Caco-2 (cell line): ENCODE data around the gene VAV2. TPM values are rescaled to one million over a fixed set of nuclear protein-coding genes. Genes with fewer than 3 reads are reported as not detected.

ENCODE experiments used
- BruUV-seq: library from RNA; stranded (reverse); fragments of 400-500 nt; replicated peaks from 2 replicates; lab custom pipeline; 2021; lab: Mats Ljungman, UMichigan
- CTCF ChIA-PET: fragments of 300-600 bp; sonication (Branson Sonifier 250); formaldehyde crosslinking; loops from one replicate; lab custom pipeline; 2022; ENCODE audit warnings: antibody characterized with exemption; lab: Charles Lee
- POLR2A ChIA-PET: fragments of 300-600 bp; sonication (Branson Sonifier 250); formaldehyde crosslinking; loops from one replicate; lab custom pipeline; 2022; ENCODE audit warnings: antibody characterized with exemption; lab: Charles Lee
- DNase-seq, 2 experiments: peaks; one replicate each; pipeline versions ENCODE4 v3.0.0 to v3.0.0-alpha.2; 2020 to 2022
- H3K27me3 ChIP-seq: replicated peaks from 2 replicates; pipeline ENCODE4 v1.6.0; 2011; ENCODE audit warnings: low read length; ENCODE audit not compliant: control insufficient read depth, insufficient read depth
- H3K36me3 ChIP-seq: 2 replicates; pipeline ENCODE4 v1.5.1; 2011; ENCODE audit warnings: low read length; ENCODE audit not compliant: control insufficient read depth, insufficient read depth
- H3K4me1 ChIP-seq: fragments of 250-450 bp; sonication (Bioruptor Pico); 2 replicates; pipeline ENCODE4 v1.5.1; 2020; ENCODE audit warnings: mild to moderate bottlenecking
- H3K4me3 ChIP-seq: 2 replicates; pipeline ENCODE4 v1.5.1; 2011; ENCODE audit warnings: low read depth, mild to moderate bottlenecking, control low read depth, low read length
- H3K9me3 ChIP-seq: fragments of 250-450 bp; sonication (Bioruptor Pico); 2 replicates; pipeline ENCODE4 v1.5.1; 2020; ENCODE audit warnings: mild to moderate bottlenecking, moderate library complexity
- H3K27ac Mint-ChIP-seq: one replicate; pipeline ENCODE4 v1.8.0; 2022; ENCODE audit warnings: mixed read lengths; ENCODE audit not compliant: unreplicated experiment
- H3K27me3 Mint-ChIP-seq: one replicate; pipeline ENCODE4 v1.8.0; 2022; ENCODE audit warnings: mixed read lengths; ENCODE audit not compliant: insufficient read depth, unreplicated experiment
- H3K36me3 Mint-ChIP-seq: one replicate; pipeline ENCODE4 v1.8.0; 2022; ENCODE audit warnings: mild to moderate bottlenecking, mixed read lengths; ENCODE audit not compliant: insufficient read depth, unreplicated experiment
- H3K4me1 Mint-ChIP-seq: one replicate; pipeline ENCODE4 v1.8.0; 2022; ENCODE audit warnings: low read depth, mixed read lengths; ENCODE audit not compliant: unreplicated experiment
- H3K4me3 Mint-ChIP-seq: one replicate; pipeline ENCODE4 v1.8.0; 2022; ENCODE audit warnings: mild to moderate bottlenecking, moderate library complexity, mixed read lengths; ENCODE audit not compliant: unreplicated experiment
- H3K9me3 Mint-ChIP-seq: one replicate; pipeline ENCODE4 v1.8.0; 2022; ENCODE audit warnings: mixed read lengths; ENCODE audit not compliant: unreplicated experiment
- intact Hi-C: fragments of 100-400 bp; cut with micrococcal nuclease; formaldehyde crosslinking; loops from one replicate; pipeline ENCODE4 v1.10.0; 2022; ENCODE audit not compliant: unreplicated experiment
- total RNA-seq: library from RNA; stranded (reverse); gene quantifications from 2 replicates; pipeline ENCODE4 v1.2.3, GENCODE V29; 2022
- TF ChIP-seq, protein P1 (sequence below), 2 experiments: fragments of 200-600 bp in 1 of 2; IDR thresholded peaks; 1 replicate in 1 of 2; 2 replicates in 1 of 2; pipeline versions ENCODE4 v1.5.1 to v1.8.0; 2011 to 2022; ENCODE audit warnings: antibody characterized with exemption in 1 of 2, control low read depth in 1 of 2, inconsistent platforms in 1 of 2, low read depth in 1 of 2, low read length in 1 of 2, mild to moderate bottlenecking in 1 of 2, moderate library complexity in 1 of 2; ENCODE audit not compliant: insufficient read depth in 1 of 2, severe bottlenecking in 1 of 2, unreplicated experiment in 1 of 2

The VAV2 gene
- total RNA-seq, 1 experiment from 2014 or later, result 55.3 TPM

DNA sequence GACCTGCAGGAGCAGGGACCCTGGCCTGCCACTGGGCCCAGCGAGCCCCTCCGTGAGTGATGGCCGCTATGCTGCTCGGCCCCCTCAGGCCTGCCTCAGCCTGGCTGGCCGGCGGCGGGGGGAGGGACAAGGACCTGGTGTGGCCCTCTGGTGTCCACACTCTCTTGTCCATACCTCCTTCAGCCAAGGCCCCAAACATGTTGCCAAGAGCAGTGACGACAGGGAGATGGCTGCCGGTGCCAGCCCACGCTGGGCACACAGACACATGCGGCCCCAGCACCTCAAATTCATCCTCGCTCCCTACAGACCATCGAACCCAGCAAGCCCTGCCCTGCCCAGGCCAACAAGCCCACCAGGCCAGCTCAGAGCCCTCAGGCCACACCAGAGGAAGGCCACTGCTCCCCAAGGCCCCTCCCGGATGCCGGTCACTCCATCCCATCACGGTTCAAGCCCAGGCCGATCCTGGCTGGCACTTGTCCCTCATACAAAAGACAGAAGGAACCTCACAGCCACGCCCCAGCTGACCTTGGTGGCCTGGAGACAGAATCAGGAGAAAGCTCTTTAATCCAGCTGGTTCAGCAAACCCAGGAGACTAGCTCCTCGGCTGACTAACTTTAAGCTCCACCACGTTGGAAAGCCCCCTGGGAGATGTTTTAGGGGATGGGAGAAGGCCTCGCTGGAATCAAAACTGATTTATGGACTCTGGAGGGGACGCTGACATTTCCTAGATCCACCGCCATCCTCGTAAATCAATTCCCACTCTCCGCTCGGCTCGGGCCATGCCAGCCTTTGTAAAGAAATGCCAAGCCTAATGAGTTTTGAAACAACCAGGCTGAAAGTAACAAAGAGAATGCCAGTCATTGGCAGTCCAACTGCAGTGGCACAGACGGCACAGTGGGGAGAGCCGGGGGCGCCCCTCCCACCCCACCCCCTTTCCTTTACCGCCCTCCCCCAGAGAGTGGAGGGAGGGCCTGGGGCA lies 84.9 kb downstream of the VAV2 start:
- no peaks in the 10 kb centered on the region for H3K9me3 Mint-ChIP-seq
- no peak for DNase-seq
- no peaks in the 10 kb centered on the region for H3K27me3 Mint-ChIP-seq
- ChIA-PET CTCF (no interaction called here), POLR2A (no interaction called here)
- H3K36me3 Mint-ChIP-seq, result peaks cover 14% of the 10 kb centered on the region
- no peaks in the 10 kb centered on the region for H3K36me3 ChIP-seq
- no peak overlapping the region for H3K4me3 Mint-ChIP-seq
- H3K9me3 ChIP-seq, result no peaks in the 10 kb centered on the region
- H3K4me1 ChIP-seq, result no peaks in the 10 kb centered on the region
- H3K4me1 Mint-ChIP-seq, result no peaks in the 10 kb centered on the region
- BruUV-seq, result no TSS peak
- no peak overlapping the region for H3K4me3 ChIP-seq
- no peak overlapping the region for H3K27ac Mint-ChIP-seq
- intact Hi-C loops, result no loop called here
- TF ChIP-seq, protein P1, sequence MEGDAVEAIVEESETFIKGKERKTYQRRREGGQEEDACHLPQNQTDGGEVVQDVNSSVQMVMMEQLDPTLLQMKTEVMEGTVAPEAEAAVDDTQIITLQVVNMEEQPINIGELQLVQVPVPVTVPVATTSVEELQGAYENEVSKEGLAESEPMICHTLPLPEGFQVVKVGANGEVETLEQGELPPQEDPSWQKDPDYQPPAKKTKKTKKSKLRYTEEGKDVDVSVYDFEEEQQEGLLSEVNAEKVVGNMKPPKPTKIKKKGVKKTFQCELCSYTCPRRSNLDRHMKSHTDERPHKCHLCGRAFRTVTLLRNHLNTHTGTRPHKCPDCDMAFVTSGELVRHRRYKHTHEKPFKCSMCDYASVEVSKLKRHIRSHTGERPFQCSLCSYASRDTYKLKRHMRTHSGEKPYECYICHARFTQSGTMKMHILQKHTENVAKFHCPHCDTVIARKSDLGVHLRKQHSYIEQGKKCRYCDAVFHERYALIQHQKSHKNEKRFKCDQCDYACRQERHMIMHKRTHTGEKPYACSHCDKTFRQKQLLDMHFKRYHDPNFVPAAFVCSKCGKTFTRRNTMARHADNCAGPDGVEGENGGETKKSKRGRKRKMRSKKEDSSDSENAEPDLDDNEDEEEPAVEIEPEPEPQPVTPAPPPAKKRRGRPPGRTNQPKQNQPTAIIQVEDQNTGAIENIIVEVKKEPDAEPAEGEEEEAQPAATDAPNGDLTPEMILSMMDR (IDR thresholded peaks at IDR 0.05; ENCODE audit: insufficient read depth in 1 of 2, low read depth in 1 of 2, low read length in 1 of 2, severe bottlenecking in 1 of 2, unreplicated experiment in 1 of 2), result no peak
- no peaks in the 10 kb centered on the region for H3K27me3 ChIP-seq

DNA sequence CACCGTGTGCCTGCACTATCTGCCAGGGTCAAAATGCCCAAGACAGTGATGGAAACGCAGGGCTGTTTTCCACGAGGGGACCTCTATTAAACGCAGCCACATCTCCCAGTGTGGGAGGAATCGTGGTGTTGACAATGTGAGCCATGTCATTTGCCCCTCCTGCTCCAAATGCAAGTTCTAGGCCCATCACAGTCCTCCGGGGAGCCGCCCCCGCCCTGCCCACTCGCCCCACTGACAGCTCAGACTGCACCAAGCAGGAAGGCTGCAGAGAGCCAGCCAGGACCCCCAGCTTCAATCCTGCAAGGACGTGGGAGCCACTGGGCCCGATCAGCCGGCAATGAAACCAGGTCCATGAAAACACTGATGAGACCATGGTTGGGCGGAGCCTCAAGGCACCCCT lies 85.9 kb downstream of the VAV2 start:
- Mint-ChIP-seq H3K4me1 (no peaks in the 10 kb centered on the region), H3K27ac (no peak overlapping the region), H3K27me3 (no peaks in the 10 kb centered on the region), H3K9me3 (no peaks in the 10 kb centered on the region), H3K36me3 (peaks cover 14% of the 10 kb centered on the region), H3K4me3 (no peak overlapping the region)
- DNase-seq, result no peak
- ChIA-PET CTCF (no interaction called here), POLR2A (no interaction called here)
- H3K4me1 ChIP-seq, result no peaks in the 10 kb centered on the region
- intact Hi-C loops, result no loop called here
- no peaks in the 10 kb centered on the region for H3K36me3 ChIP-seq
- TF ChIP-seq, protein P1 (IDR thresholded peaks at IDR 0.05; ENCODE audit: insufficient read depth in 1 of 2, low read depth in 1 of 2, low read length in 1 of 2, severe bottlenecking in 1 of 2, unreplicated experiment in 1 of 2), result no peak
- no peak overlapping the region for H3K4me3 ChIP-seq
- no peaks in the 10 kb centered on the region for H3K9me3 ChIP-seq
- no TSS peak for BruUV-seq
- no peaks in the 10 kb centered on the region for H3K27me3 ChIP-seq

DNA sequence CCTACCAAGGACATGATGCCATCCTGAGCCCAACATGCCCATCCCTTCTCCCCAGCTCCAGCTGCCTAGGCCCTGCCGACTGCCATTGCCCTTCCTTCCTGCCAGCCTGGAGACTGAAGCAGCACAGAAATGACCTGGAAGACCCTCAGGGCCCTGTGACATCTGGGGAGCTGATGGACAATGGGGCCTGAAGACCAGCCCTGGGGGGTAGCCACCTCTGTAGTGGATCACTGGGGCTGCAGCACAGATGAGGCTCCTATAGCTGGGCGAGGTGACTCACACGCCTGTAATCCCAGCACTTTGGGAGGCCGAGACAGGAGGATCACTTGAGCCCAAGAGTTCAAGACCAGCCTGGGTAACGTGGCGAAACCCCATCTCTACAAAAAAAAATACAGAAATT lies 86.6 kb downstream of the VAV2 start:
- no peak overlapping the region for H3K4me3 Mint-ChIP-seq

More for the DNA sequence above, 86.6 kb downstream of the VAV2 start:
- ChIA-PET POLR2A (no interaction called here), CTCF (no interaction called here)
- no peaks in the 10 kb centered on the region for H3K27me3 ChIP-seq
- no peaks in the 10 kb centered on the region for H3K27me3 Mint-ChIP-seq
- BruUV-seq, result no TSS peak
- no peak overlapping the region for H3K4me3 ChIP-seq
- H3K4me1 Mint-ChIP-seq, result no peaks in the 10 kb centered on the region
- no peaks in the 10 kb centered on the region for H3K9me3 ChIP-seq
- H3K9me3 Mint-ChIP-seq, result no peaks in the 10 kb centered on the region
- peaks cover 13% of the 10 kb centered on the region for H3K36me3 Mint-ChIP-seq
- no peaks in the 10 kb centered on the region for H3K4me1 ChIP-seq
- intact Hi-C loops, result no loop called here
- TF ChIP-seq, protein P1 (IDR thresholded peaks at IDR 0.05; ENCODE audit: insufficient read depth in 1 of 2, low read depth in 1 of 2, low read length in 1 of 2, severe bottlenecking in 1 of 2, unreplicated experiment in 1 of 2), result no peak
- no peaks in the 10 kb centered on the region for H3K36me3 ChIP-seq
- no peak for DNase-seq
- H3K27ac Mint-ChIP-seq, result no peak overlapping the region
